CD14-positive monocyte (primary cell): ENCODE data around the gene EYA4. TPM values are rescaled to one million over a fixed set of nuclear protein-coding genes. Genes with fewer than 3 reads are reported as not detected.
"Not testable (repeated sequence)": the region's sequence is repeated elsewhere in the genome, so short reads cannot be mapped to it uniquely, and the experiment has no call there.

ENCODE experiments used
- DNase-seq, 3 donors: peaks; one replicate each; pipeline ENCODE4 v3.0.0-alpha.2; 2011 to 2022
- H2AFZ ChIP-seq: 2 replicates; pipeline ENCODE4 v1.6.0; 2012; ENCODE audit warnings: mild to moderate bottlenecking, low read depth, low read length, inconsistent platforms; ENCODE audit not compliant: insufficient read depth, poor library complexity, severe bottlenecking
- H3K27ac ChIP-seq, 2 donors: 1 replicate in 1 of 2; 2 replicates in 1 of 2; pipeline ENCODE4 v1.5.1; 2012 to 2013; ENCODE audit warnings: low read length in 2 of 2, control low read depth in 1 of 2, inconsistent platforms in 1 of 2, low read depth in 1 of 2, mild to moderate bottlenecking in 1 of 2
- H3K27me3 ChIP-seq, 2 donors: one replicate each; pipeline versions ENCODE4 v1.6.0 to v1.6.1; 2011 to 2013; ENCODE audit warnings: low read length in 2 of 2; ENCODE audit not compliant: control insufficient read depth in 2 of 2, insufficient read depth in 2 of 2
- H3K36me3 ChIP-seq, 2 donors: replicated peaks in 1 of 2; 1 replicate in 1 of 2; 2 replicates in 1 of 2; pipeline versions ENCODE4 v1.5.1 to v1.6.1; 2012 to 2013; ENCODE audit warnings: low read length in 2 of 2, control low read depth in 1 of 2, inconsistent platforms in 1 of 2, mild to moderate bottlenecking in 1 of 2; ENCODE audit not compliant: insufficient read depth in 2 of 2, control insufficient read depth in 1 of 2
- H3K4me1 ChIP-seq, 2 donors: 1 replicate in 1 of 2; 2 replicates in 1 of 2; pipeline versions ENCODE4 v1.5.1 to v1.6.1; 2012 to 2013; ENCODE audit warnings: low read length in 2 of 2, control low read depth in 1 of 2, inconsistent platforms in 1 of 2, mild to moderate bottlenecking in 1 of 2, moderate library complexity in 1 of 2; ENCODE audit not compliant: insufficient read depth in 2 of 2, control insufficient read depth in 1 of 2
- H3K4me2 ChIP-seq: replicated peaks from 2 replicates; pipeline ENCODE3; 2012; ENCODE audit warnings: low read length, moderate library complexity, mild to moderate bottlenecking; ENCODE audit not compliant: poor library complexity, severe bottlenecking; ENCODE audit errors: extremely low read depth
- H3K4me3 ChIP-seq, 3 experiments: fragments of 200-600 bp in 1 of 3; sonication (generic) in 1 of 3; replicated peaks in 1 of 3; 1 replicate in 2 of 3; 2 replicates in 1 of 3; pipeline ENCODE4 v1.5.1; 2011 to 2013; ENCODE audit warnings: low read length in 3 of 3, mild to moderate bottlenecking in 3 of 3, control low read depth in 2 of 3, low read depth in 2 of 3, inconsistent platforms in 1 of 3, moderate library complexity in 1 of 3
- H3K79me2 ChIP-seq: 2 replicates; pipeline ENCODE4 v1.6.0; 2012; ENCODE audit warnings: mild to moderate bottlenecking, control low read depth, inconsistent platforms, low read length, moderate library complexity; ENCODE audit not compliant: insufficient read depth
- H3K9ac ChIP-seq: 2 replicates; pipeline ENCODE4 v1.6.0; 2017; ENCODE audit warnings: low read length, mild to moderate bottlenecking; ENCODE audit not compliant: insufficient read depth, poor library complexity, severe bottlenecking
- H3K9me3 ChIP-seq, 2 donors: replicated peaks in 1 of 2; 1 replicate in 1 of 2; 2 replicates in 1 of 2; pipeline versions ENCODE4 v1.5.1 to v1.6.1; 2012 to 2013; ENCODE audit warnings: low read length in 2 of 2, control low read depth in 1 of 2; ENCODE audit not compliant: control insufficient read depth in 1 of 2, insufficient read depth in 1 of 2
- H4K20me1 ChIP-seq: 2 replicates; pipeline ENCODE4 v1.6.0; 2012; ENCODE audit warnings: mild to moderate bottlenecking, low read length, control low read depth, moderate library complexity; ENCODE audit not compliant: insufficient read depth
- H3K27ac Mint-ChIP-seq, 7 donors: one replicate each; pipeline ENCODE4 v1.8.0; 2020; ENCODE audit warnings: mild to moderate bottlenecking in 7 of 7, mixed read lengths in 7 of 7, moderate library complexity in 6 of 7, inconsistent platforms in 2 of 7
- H3K27me3 Mint-ChIP-seq, 3 donors: one replicate each; pipeline ENCODE4 v1.8.0; 2021 to 2022; ENCODE audit warnings: low read depth in 3 of 3, mild to moderate bottlenecking in 3 of 3, mixed read lengths in 3 of 3, moderate library complexity in 3 of 3, inconsistent platforms in 1 of 3
- H3K36me3 Mint-ChIP-seq, 2 donors: one replicate each; pipeline ENCODE4 v1.8.0; 2020; ENCODE audit warnings: mixed read lengths in 2 of 2, inconsistent platforms in 1 of 2, mild to moderate bottlenecking in 1 of 2
- H3K4me1 Mint-ChIP-seq: one replicate; pipeline ENCODE4 v1.8.0; 2020; ENCODE audit warnings: mild to moderate bottlenecking, mixed read lengths
- H3K4me3 Mint-ChIP-seq, 2 donors: one replicate each; pipeline ENCODE4 v1.8.0; 2020; ENCODE audit warnings: mild to moderate bottlenecking in 2 of 2, mixed read lengths in 2 of 2, moderate library complexity in 1 of 2
- H3K9me3 Mint-ChIP-seq, 7 donors: one replicate each; pipeline ENCODE4 v1.8.0; 2020 to 2022; ENCODE audit warnings: mixed read lengths in 7 of 7, mild to moderate bottlenecking in 6 of 7, moderate library complexity in 6 of 7, inconsistent platforms in 2 of 7
- CTCF ChIP-seq: fragments of 200-600 bp; IDR thresholded peaks from one replicate; pipeline ENCODE4 v1.8.0; 2022; ENCODE audit warnings: antibody characterized with exemption, mild to moderate bottlenecking
- WGBS: methylation state at CpG from one replicate; pipeline ENCODE4 v1.1.5; 2013; ENCODE audit warnings: missing lambda C conversion rate; ENCODE audit not compliant: insufficient coverage; 5-methylcytosine and 5-hydroxymethylcytosine counted together
- intact Hi-C, 2 donors: fragments of 100-400 bp; cut with micrococcal nuclease; formaldehyde crosslinking; loops; one replicate each; pipeline versions ENCODE4 v1.15.0 to v1.15.1; 2023
- polyA plus RNA-seq, 3 donors: library from polyadenylated mRNA; depleted of rRNA in 1 of 3; unstranded in 2 of 3; stranded (reverse) in 1 of 3; fragments of 300-500 nt in 2 of 3; fragments of >200 nt in 1 of 3; fragmentation: Illumina TruSeq in 2 of 3; gene quantifications; 1 replicate in 2 of 3; 2 replicates in 1 of 3; pipeline ENCODE4 v1.2.3, GENCODE V29; 2012 to 2021

The EYA4 gene
- polyA plus RNA-seq, 3 donors, result not detected

DNA sequence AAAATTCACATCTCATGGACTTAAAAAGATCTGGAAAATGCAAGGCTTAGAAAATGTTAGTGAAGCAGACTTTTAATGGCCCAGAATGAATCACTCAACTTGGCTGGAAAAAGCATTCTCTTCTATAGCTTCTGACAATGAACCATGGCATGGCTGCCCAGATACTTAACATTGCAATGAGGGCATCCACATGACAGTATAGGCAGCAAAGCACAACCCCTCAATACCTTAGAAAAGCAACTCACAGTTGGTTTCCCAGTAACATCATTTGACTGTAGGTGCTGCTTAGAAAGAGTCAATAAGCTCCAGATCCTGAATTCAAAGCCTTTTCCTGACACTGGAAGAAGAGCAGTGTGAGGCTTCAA, 155.8 kb downstream of the EYA4 start:
- Histone ChIP-seq H3K79me2 (no peaks in the 10 kb centered on the region), H3K27ac (no peak overlapping the region), H2AFZ (no peak overlapping the region), H3K36me3 (no peaks in the 10 kb centered on the region), H3K27me3 (no peaks in the 10 kb centered on the region), H3K9ac (no peak overlapping the region), H3K4me1 (no peaks in the 10 kb centered on the region), H4K20me1 (no peaks in the 10 kb centered on the region), H3K9me3 (no peaks in the 10 kb centered on the region), H3K4me3 (no peak overlapping the region), H3K4me2 (no peak overlapping the region)
- peaks cover 0 to 2% (median 0%) of the 10 kb centered on the region in 7 donors for H3K9me3 Mint-ChIP-seq
- no peak for TF ChIP-seq CTCF
- peaks cover 0 to 2% (median 0%) of the 10 kb centered on the region in 3 donors for H3K27me3 Mint-ChIP-seq
- H3K4me3 Mint-ChIP-seq, result no peak overlapping the region
- H3K36me3 Mint-ChIP-seq, result no peaks in the 10 kb centered on the region
- DNase-seq, result no peak
- H3K27ac Mint-ChIP-seq, result no peak overlapping the region
- no peaks in the 10 kb centered on the region for H3K4me1 Mint-ChIP-seq
- intact Hi-C loops, result no loop called here

DNA sequence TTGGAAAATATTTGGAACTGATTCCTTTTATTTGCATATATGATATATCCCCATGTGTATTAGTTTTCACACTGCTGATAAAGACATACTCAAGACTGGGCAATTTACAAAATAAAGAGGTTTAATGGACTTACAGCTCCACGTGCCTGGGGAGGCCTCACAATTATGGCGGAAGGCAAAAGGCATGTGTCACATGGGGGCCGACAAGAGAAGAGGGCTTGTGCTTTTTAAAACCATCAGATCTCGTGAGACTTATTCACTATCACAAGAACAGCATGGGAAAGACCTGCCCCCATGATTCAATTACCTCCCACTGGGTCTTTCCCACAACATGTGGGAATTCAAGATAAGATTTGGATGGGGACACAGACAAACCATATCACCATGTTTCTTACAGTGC, 156.4 kb downstream of the EYA4 start:
- intact Hi-C loops, H3K4me1 Mint-ChIP-seq, H3K9ac ChIP-seq, H3K27me3 ChIP-seq, H3K27ac Mint-ChIP-seq, H3K36me3 ChIP-seq, H3K27me3 Mint-ChIP-seq, H3K4me1 ChIP-seq, H3K27ac ChIP-seq, H3K4me3 ChIP-seq, H3K79me2 ChIP-seq, H3K9me3 ChIP-seq, H3K4me3 Mint-ChIP-seq, H2AFZ ChIP-seq, H4K20me1 ChIP-seq, H3K9me3 Mint-ChIP-seq, H3K4me2 ChIP-seq, DNase-seq, H3K36me3 Mint-ChIP-seq: not testable (repeated sequence)
- WGBS, result 93% methylated on average over 3 of the region's 4 CpGs
